Measurements from ENCODE around the gene ABR.

DNA sequence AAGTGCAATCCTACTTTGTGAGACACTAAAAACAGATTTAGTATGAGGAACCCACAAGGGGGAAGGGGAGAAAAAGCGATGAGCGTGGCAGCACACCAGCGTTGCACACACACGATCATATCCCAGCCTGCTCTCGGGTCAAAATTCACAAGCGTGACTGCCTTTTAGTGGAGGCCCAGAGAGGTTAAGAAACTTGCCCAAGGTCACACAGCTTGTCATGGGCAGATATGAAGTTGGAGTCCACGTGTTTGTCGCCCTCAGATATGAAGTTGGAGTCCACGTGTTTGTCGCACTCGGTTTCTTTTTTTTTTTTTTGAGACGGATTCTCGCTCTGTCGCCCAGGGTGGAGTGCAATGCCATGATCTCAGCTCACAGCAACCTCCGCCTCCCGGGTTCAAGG lies 124.5 kb downstream of the ABR start:
- TF ChIP-seq, protein P1, sequence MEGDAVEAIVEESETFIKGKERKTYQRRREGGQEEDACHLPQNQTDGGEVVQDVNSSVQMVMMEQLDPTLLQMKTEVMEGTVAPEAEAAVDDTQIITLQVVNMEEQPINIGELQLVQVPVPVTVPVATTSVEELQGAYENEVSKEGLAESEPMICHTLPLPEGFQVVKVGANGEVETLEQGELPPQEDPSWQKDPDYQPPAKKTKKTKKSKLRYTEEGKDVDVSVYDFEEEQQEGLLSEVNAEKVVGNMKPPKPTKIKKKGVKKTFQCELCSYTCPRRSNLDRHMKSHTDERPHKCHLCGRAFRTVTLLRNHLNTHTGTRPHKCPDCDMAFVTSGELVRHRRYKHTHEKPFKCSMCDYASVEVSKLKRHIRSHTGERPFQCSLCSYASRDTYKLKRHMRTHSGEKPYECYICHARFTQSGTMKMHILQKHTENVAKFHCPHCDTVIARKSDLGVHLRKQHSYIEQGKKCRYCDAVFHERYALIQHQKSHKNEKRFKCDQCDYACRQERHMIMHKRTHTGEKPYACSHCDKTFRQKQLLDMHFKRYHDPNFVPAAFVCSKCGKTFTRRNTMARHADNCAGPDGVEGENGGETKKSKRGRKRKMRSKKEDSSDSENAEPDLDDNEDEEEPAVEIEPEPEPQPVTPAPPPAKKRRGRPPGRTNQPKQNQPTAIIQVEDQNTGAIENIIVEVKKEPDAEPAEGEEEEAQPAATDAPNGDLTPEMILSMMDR (IDR thresholded peaks at IDR 0.05) = no peak
- TF ChIP-seq POLR2A (IDR thresholded peaks at IDR 0.05) = no peak

Data from adrenal gland (tissue), 5 donors.